KMS-11 (cell line): ENCODE results near the gene CCDC88B.

Experiments used
- H2AFZ ChIP-seq: fragments of 200-600 bp; sonication (generic); 2 replicates; pipeline ENCODE4 v1.6.1; 2016; ENCODE audit warnings: antibody characterized with exemption, mixed run types, low read depth
- H3K27ac ChIP-seq: fragments of 200-600 bp; sonication (generic); 2 replicates; pipeline ENCODE4 v1.6.1; 2016; ENCODE audit warnings: mild to moderate bottlenecking, mixed run types
- H3K27me3 ChIP-seq: fragments of 200-600 bp; sonication (generic); 2 replicates; pipeline ENCODE4 v1.6.1; 2017; ENCODE audit warnings: mild to moderate bottlenecking, low read depth, mixed run types, moderate library complexity; ENCODE audit not compliant: insufficient read depth
- H3K36me3 ChIP-seq: fragments of 200-600 bp; sonication (generic); 2 replicates; pipeline ENCODE4 v1.6.1; 2017; ENCODE audit warnings: mild to moderate bottlenecking, mixed run types; ENCODE audit not compliant: insufficient read depth
- H3K4me1 ChIP-seq: fragments of 200-600 bp; sonication (generic); 2 replicates; pipeline ENCODE4 v1.6.1; 2016; ENCODE audit warnings: mild to moderate bottlenecking, low read depth, mixed run types; ENCODE audit not compliant: poor library complexity, severe bottlenecking
- H3K4me2 ChIP-seq: fragments of 200-600 bp; sonication (generic); 2 replicates; pipeline ENCODE4 v1.7.0; 2016; ENCODE audit warnings: mild to moderate bottlenecking, mixed run types
- H3K4me3 ChIP-seq: fragments of 200-600 bp; sonication (generic); IDR thresholded peaks from 2 replicates; pipeline ENCODE4 v1.6.1; 2017; ENCODE audit warnings: low read depth, low read length, mixed read lengths; ENCODE audit not compliant: insufficient read depth
- H3K79me2 ChIP-seq: fragments of 200-600 bp; sonication (generic); 2 replicates; pipeline ENCODE4 v1.6.1; 2016; ENCODE audit warnings: low read depth, mixed run types; ENCODE audit not compliant: insufficient read depth
- H3K9ac ChIP-seq: fragments of 200-600 bp; sonication (generic); 2 replicates; pipeline ENCODE4 v1.6.1; 2016; ENCODE audit warnings: mild to moderate bottlenecking, mixed run types
- H4K20me1 ChIP-seq: fragments of 200-600 bp; sonication (generic); 2 replicates; pipeline ENCODE4 v1.6.1; 2016; ENCODE audit warnings: mild to moderate bottlenecking, mixed run types; ENCODE audit not compliant: insufficient read depth
- TF ChIP-seq, protein P1 (sequence below): fragments of 200-600 bp; sonication (generic); conservative IDR thresholded peaks from 2 replicates; pipeline ENCODE4 v1.6.1; 2017; ENCODE audit warnings: low read depth, mild to moderate bottlenecking, antibody characterized with exemption, low read length, moderate library complexity, mixed read lengths

Gene CCDC88B

GRCh38 chr11:64359712-64360445, 19.9 kb downstream of the CCDC88B start:
- Histone ChIP-seq H3K9ac (peak overlapping the region; percentile 74; the same call in 1 of the 2 replicates), H3K4me3 (no peak overlapping the region), H3K4me2 (peak overlapping the region; percentile 93), H3K4me1 (peaks cover 38% of the 10 kb centered on the region), H2AFZ (peak overlapping the region; percentile 87), H3K79me2 (no peaks in the 10 kb centered on the region), H4K20me1 (no peaks in the 10 kb centered on the region), H3K36me3 (peaks cover 5% of the 10 kb centered on the region; the same call in 1 of the 2 replicates), H3K27ac (no peak overlapping the region), H3K27me3 (no peaks in the 10 kb centered on the region)
- TF ChIP-seq, protein P1, sequence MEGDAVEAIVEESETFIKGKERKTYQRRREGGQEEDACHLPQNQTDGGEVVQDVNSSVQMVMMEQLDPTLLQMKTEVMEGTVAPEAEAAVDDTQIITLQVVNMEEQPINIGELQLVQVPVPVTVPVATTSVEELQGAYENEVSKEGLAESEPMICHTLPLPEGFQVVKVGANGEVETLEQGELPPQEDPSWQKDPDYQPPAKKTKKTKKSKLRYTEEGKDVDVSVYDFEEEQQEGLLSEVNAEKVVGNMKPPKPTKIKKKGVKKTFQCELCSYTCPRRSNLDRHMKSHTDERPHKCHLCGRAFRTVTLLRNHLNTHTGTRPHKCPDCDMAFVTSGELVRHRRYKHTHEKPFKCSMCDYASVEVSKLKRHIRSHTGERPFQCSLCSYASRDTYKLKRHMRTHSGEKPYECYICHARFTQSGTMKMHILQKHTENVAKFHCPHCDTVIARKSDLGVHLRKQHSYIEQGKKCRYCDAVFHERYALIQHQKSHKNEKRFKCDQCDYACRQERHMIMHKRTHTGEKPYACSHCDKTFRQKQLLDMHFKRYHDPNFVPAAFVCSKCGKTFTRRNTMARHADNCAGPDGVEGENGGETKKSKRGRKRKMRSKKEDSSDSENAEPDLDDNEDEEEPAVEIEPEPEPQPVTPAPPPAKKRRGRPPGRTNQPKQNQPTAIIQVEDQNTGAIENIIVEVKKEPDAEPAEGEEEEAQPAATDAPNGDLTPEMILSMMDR, result no peak

DNA sequence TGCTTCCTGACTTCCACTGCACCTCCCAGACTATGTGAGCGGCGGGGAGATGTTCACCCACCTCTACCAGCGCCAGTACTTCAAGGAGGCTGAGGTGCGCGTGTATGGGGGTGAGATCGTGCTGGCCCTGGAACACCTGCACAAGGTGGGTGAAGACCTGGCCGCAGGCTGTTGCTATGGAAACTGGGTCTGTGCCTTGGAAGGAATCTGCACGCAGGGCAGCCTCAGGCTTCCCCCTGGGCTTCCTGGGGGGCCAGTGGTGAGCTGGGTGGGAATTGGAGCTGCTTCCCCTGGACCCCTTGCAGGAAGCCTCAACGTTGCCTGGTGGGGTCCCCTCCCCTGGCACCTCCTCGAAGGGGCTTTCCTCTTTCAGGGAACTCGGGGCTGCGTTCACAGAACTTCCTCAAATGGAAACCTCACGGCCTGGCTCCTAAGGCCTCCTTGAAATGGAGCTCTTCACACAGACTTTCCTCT, 20.5 kb downstream of the CCDC88B start:
- Histone ChIP-seq H3K4me3 (no peak overlapping the region), H3K36me3 (peaks cover 5% of the 10 kb centered on the region; the same call in 1 of the 2 replicates), H3K27me3 (no peaks in the 10 kb centered on the region), H3K9ac (no peak overlapping the region), H3K4me1 (peaks cover 38% of the 10 kb centered on the region), H3K4me2 (no peak overlapping the region; the same call in 1 of the 2 replicates), H4K20me1 (no peaks in the 10 kb centered on the region), H3K79me2 (no peaks in the 10 kb centered on the region), H3K27ac (no peak overlapping the region), H2AFZ (no peak overlapping the region)
- TF ChIP-seq, protein P1, result no peak

- TF ChIP-seq, protein P1, result no peak
- H2AFZ ChIP-seq, result no peak overlapping the region
- H3K9ac ChIP-seq, result no peak overlapping the region
- peaks cover 5% of the 10 kb centered on the region; the same call in 1 of the 2 replicates for H3K36me3 ChIP-seq
- no peaks in the 10 kb centered on the region for H3K27me3 ChIP-seq
- H3K4me2 ChIP-seq, result no peak overlapping the region
- H3K4me3 ChIP-seq, result no peak overlapping the region
- H4K20me1 ChIP-seq, result no peaks in the 10 kb centered on the region
- H3K27ac ChIP-seq, result no peak overlapping the region
- no peaks in the 10 kb centered on the region for H3K79me2 ChIP-seq
- peaks cover 38% of the 10 kb centered on the region for H3K4me1 ChIP-seq
Measured at GRCh38 chr11:64361659-64362058, 21.7 kb downstream of the CCDC88B start.

GRCh38 chr11:64362339-64362738, 22.3 kb downstream of the CCDC88B start:
- H3K4me3 ChIP-seq, result no peak overlapping the region

More at GRCh38 chr11:64362339-64362738, 22.3 kb downstream of the CCDC88B start:
- H3K4me1 ChIP-seq, result peaks cover 38% of the 10 kb centered on the region
- H3K36me3 ChIP-seq, result peaks cover 5% of the 10 kb centered on the region; the same call in 1 of the 2 replicates
- no peak overlapping the region for H2AFZ ChIP-seq
- H3K4me2 ChIP-seq, result no peak overlapping the region
- TF ChIP-seq, protein P1, result no peak
- no peak overlapping the region for H3K27ac ChIP-seq
- H3K27me3 ChIP-seq, result no peaks in the 10 kb centered on the region
- H3K9ac ChIP-seq, result no peak overlapping the region
- no peaks in the 10 kb centered on the region for H3K79me2 ChIP-seq
- no peaks in the 10 kb centered on the region for H4K20me1 ChIP-seq
